GM21737 (cell line): ENCODE data around the gene WDR47.

Experiments used
- ATAC-seq: cut with Tn5 transposase; IDR thresholded peaks from one replicate; pipeline ENCODE4 v1.9.1; 2021; ENCODE audit warnings: mild to moderate bottlenecking, moderate library complexity; ENCODE audit not compliant: unreplicated experiment

Gene WDR47

GRCh38 chr1:109041621-109042468, at the start of gene WDR47:
WDR47 (minus strand) TSS chr1:109042102; CDS start chr1:109023512, 18,590 bp downstream.
- ATAC-seq = peak; percentile 96

- peak; percentile 44 for ATAC-seq
Measured at GRCh38 chr1:109091078-109091838, 49.4 kb upstream of the WDR47 start.

- peak; percentile 93 for ATAC-seq
Measured at GRCh38 chr1:109090196-109091077, 48.5 kb upstream of the WDR47 start, which contains the start of gene TMEM167B. TMEM167B (plus strand) TSS chr1:109090764; CDS start chr1:109090873, 109 bp downstream.

GRCh38 chr1:109089242-109090015, 47.5 kb upstream of the WDR47 start:
- ATAC-seq = no peak

GRCh38 chr1:109084563-109085517, 42.9 kb upstream of the WDR47 start:
- no peak for ATAC-seq

GRCh38 chr1:109083923-109084322, 42.0 kb upstream of the WDR47 start:
- no peak for ATAC-seq

- ATAC-seq = no peak
Measured at GRCh38 chr1:109083501-109083900, 41.6 kb upstream of the WDR47 start.

- no peak for ATAC-seq
Measured at GRCh38 chr1:109080441-109081082, 38.7 kb upstream of the WDR47 start.

- ATAC-seq = no peak
Measured at GRCh38 chr1:109079240-109079622, 37.3 kb upstream of the WDR47 start.

- ATAC-seq = no peak
Measured at GRCh38 chr1:109078317-109078716, 36.4 kb upstream of the WDR47 start.

GRCh38 chr1:109075531-109076490, 33.9 kb upstream of the WDR47 start, which contains the start of gene TAF13:
TAF13 (minus strand) TSS chr1:109076003; CDS start chr1:109075947, 56 bp downstream.
- peak; percentile 99 for ATAC-seq

- no peak for ATAC-seq
Measured at GRCh38 chr1:109069294-109069693, 27.4 kb upstream of the WDR47 start.

- no peak for ATAC-seq
Measured at GRCh38 chr1:109067883-109068282, 26.0 kb upstream of the WDR47 start.

- no peak for ATAC-seq
Measured at GRCh38 chr1:109065137-109065536, 23.2 kb upstream of the WDR47 start.

GRCh38 chr1:109061183-109061582, 19.3 kb upstream of the WDR47 start:
- ATAC-seq = no peak

GRCh38 chr1:109060707-109061106, 18.8 kb upstream of the WDR47 start:
- ATAC-seq = no peak

- ATAC-seq = no peak
Measured at GRCh38 chr1:109059026-109059425, 17.1 kb upstream of the WDR47 start.
